Left ventricle myocardium inferior (tissue), 1 donor: ENCODE data around the gene CDCP2. TPM values are rescaled to one million over a fixed set of nuclear protein-coding genes. Genes with fewer than 3 reads are reported as not detected.

Experiments used
- DNase-seq: peaks from one replicate; pipeline ENCODE4 v3.0.0-alpha.2; 2020
- H3K27ac ChIP-seq: fragments of 200-600 bp; replicated peaks from 2 replicates; pipeline ENCODE4 v1.8.0; 2021
- H3K27me3 ChIP-seq: fragments of 200-600 bp; 2 replicates; pipeline ENCODE4 v1.8.0; 2021; ENCODE audit warnings: low read depth
- H3K36me3 ChIP-seq: fragments of 200-600 bp; 2 replicates; pipeline ENCODE4 v1.8.0; 2021
- H3K4me1 ChIP-seq: fragments of 200-600 bp; 2 replicates; pipeline ENCODE4 v1.8.0; 2021
- H3K4me3 ChIP-seq: fragments of 200-600 bp; 2 replicates; pipeline ENCODE4 v1.8.0; 2021; ENCODE audit warnings: mild to moderate bottlenecking, moderate library complexity
- H3K9me3 ChIP-seq: fragments of 200-600 bp; replicated peaks from 2 replicates; pipeline ENCODE4 v1.8.0; 2021
- CTCF ChIP-seq: fragments of 200-600 bp; IDR thresholded peaks from 2 replicates; pipeline ENCODE4 v1.8.0; 2021; ENCODE audit warnings: antibody characterized with exemption, mild to moderate bottlenecking, borderline replicate concordance
- intact Hi-C: fragments of 100-400 bp; cut with micrococcal nuclease; formaldehyde crosslinking; loops from one replicate; pipeline ENCODE4 v1.11.0; 2022
- long read RNA-seq: library from polyadenylated mRNA; unstranded; transcript quantifications from one replicate; pipeline ENCODE4 v2.0.0, GENCODE V29; 2021
- total RNA-seq: library from RNA; stranded (reverse); fragmentation: NEBNext Ultra II Directional; extraction: Animal tissue kit (Norgen Biotek cat#: 25700); gene quantifications from one replicate; pipeline ENCODE4 v1.2.1, GENCODE V29; 2021
- donor health status: DM: no; HTN: yes; CAD: no; lungs with severe emphysema.

The CDCP2 gene
- total RNA-seq, result not detected
- long read RNA-seq, result 0 reads

GRCh38 chr1:54152696-54153095 lies at the start of gene CDCP2:
TSS of gene CDCP2 (minus strand) at chr1:54153000. CDS start at chr1:54152922, 78 bp downstream.
- H3K4me1 ChIP-seq, result peaks cover 6% of the 10 kb centered on the region
- intact Hi-C loops, result no loop called here
- H3K4me3 ChIP-seq, result no peak within 1 kb of the TSS
- no peak for TF ChIP-seq CTCF
- H3K27ac ChIP-seq, result peak within 1 kb of the TSS; percentile 7
- H3K27me3 ChIP-seq, result no peaks in the 10 kb centered on the region
- no peaks in the 10 kb centered on the region for H3K9me3 ChIP-seq
- DNase-seq, result no peak
- H3K36me3 ChIP-seq, result no peaks in the 10 kb centered on the region

DNA sequence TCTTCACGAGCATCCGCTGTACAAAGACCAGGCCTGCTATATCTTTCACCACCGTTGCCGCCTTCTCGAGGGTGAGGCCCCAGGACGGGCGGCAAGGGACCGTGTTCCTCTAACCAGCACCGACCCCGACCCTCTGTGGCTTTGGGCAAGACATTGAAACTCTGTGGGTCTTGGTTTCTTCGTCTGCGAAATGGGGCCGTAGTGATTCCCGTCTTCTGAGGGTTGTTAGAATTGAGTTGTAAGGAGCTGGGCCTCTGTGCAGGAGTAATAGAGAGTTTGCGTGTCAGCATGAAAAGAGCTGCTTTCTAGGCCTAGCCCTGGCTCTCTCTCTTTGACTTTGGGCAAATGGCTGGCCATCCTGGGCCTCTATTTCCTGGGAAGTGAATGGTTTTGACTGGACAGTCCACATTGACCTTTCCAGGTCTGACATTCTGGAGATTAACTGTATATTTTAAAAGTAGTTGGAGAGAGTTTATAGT lies 47.8 kb upstream of the CDCP2 start:
- Histone ChIP-seq H3K36me3 (peaks cover 36% of the 10 kb centered on the region), H3K4me3 (peak overlapping the region; percentile 87), H3K4me1 (peaks cover 31% of the 10 kb centered on the region), H3K9me3 (no peaks in the 10 kb centered on the region), H3K27me3 (no peaks in the 10 kb centered on the region), H3K27ac (peak overlapping the region; percentile 80)
- intact Hi-C loops, result no loop called here
- no peak for DNase-seq
- TF ChIP-seq CTCF, result no peak

DNA sequence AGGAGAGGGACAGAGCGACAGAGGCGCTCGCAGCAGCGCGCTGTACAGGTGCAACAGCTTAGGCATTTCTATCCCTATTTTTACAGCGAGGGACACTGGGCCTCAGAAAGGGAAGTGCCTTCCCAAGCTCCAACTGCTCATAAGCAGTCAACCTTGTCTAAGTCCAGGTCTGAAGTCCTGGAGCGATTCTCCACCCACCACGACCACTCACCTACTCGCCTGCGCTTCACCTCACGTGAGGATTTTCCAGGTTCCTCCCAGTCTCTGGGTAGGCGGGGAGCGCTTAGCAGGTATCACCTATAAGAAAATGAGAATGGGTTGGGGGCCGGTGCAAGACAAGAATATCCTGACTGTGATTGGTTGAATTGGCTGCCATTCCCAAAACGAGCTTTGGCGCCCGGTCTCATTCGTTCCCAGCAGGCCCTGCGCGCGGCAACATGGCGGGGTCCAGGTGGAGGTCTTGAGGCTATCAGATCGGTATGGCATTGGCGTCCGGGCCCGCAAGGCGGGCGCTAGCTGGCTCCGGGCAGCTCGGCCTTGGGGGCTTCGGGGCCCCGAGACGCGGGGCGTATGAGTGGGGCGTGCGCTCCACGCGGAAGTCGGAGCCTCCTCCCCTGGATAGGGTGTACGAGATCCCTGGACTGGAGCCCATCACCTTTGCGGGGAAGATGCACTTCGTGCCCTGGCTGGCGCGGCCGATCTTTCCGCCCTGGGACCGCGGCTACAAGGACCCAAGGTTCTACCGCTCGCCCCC lies 47.1 kb upstream of the CDCP2 start, which contains the start of the genes CYB5RL and MRPL37:
Gene CYB5RL (minus strand): TSS at position 266 of the 754 bp plus-strand sequence. CDS start 4,414 bp downstream, outside the sequence.
Gene MRPL37 (plus strand): TSS at position 403 of the 754 bp plus-strand sequence. CDS start 77 bp downstream, at position 480.
- TF ChIP-seq CTCF, result no peak
- intact Hi-C loops, result no loop called here
- H3K36me3 ChIP-seq, result peaks cover 36% of the 10 kb centered on the region
- peak; percentile 87 for DNase-seq
- peak within 1 kb of the TSS; percentile 80 for H3K27ac ChIP-seq
- no peaks in the 10 kb centered on the region for H3K9me3 ChIP-seq
- H3K4me1 ChIP-seq, result peaks cover 31% of the 10 kb centered on the region
- peak within 1 kb of the TSS; percentile 87 for H3K4me3 ChIP-seq
- H3K27me3 ChIP-seq, result no peaks in the 10 kb centered on the region

DNA sequence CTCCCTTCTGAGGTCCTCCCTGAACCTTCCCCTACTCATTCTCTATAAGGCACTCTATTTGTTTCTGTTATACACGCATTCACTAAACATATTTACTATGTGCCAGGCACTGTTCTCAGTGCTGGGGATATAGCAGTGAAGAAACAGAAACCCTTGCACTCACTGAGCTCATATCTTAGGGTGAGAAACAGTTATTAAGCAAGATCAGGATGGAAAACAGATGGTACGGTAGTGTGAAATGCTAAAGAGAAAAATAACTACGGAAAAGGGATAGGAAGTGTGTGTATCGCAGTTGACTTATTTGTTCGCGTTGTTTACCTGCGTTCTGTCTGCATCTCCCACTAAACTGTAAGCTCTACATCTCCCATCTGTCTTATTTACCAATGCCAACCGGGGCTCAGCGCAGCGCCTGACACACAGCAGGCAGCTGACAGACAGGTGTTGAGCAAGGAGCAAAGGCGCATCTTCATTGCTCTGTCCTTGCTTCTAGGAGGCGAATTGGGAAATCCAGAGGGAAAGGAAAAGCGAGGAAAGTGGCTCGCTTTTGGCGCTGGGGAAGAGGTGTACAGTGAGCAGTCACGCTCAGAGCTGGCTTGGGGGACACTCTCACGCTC lies 46.5 kb upstream of the CDCP2 start:
- intact Hi-C loops, result no loop called here
- peak overlapping the region; percentile 87 for H3K4me3 ChIP-seq
- DNase-seq, result no peak
- H3K9me3 ChIP-seq, result no peaks in the 10 kb centered on the region
- H3K27me3 ChIP-seq, result no peaks in the 10 kb centered on the region
- peaks cover 31% of the 10 kb centered on the region for H3K4me1 ChIP-seq
- TF ChIP-seq CTCF, result no peak
- H3K27ac ChIP-seq, result peak overlapping the region; percentile 80
- H3K36me3 ChIP-seq, result peaks cover 35% of the 10 kb centered on the region

GRCh38 chr1:54193453-54193852 lies 40.7 kb upstream of the CDCP2 start:
- no peak overlapping the region for H3K4me3 ChIP-seq
- intact Hi-C loops, result no loop called here
- no peak for TF ChIP-seq CTCF
- no peaks in the 10 kb centered on the region for H3K27me3 ChIP-seq
- no peaks in the 10 kb centered on the region for H3K9me3 ChIP-seq
- no peak overlapping the region for H3K27ac ChIP-seq
- H3K36me3 ChIP-seq, result peaks cover 50% of the 10 kb centered on the region
- no peak for DNase-seq
- H3K4me1 ChIP-seq, result no peaks in the 10 kb centered on the region
